ENCODE results near the gene ATP4B. TPM values are rescaled to one million over a fixed set of nuclear protein-coding genes. Genes with fewer than 3 reads are reported as not detected.

ATP4B gene
- total and polyA plus RNA-seq, 2 of the 8 experiments (the other 6 are each of a cell fraction or from before 2014, with no cell fraction given) = 0.05 TPM; not detected in 1

- H3K9me3 ChIP-seq (ENCODE audit: insufficient read depth in 2 of 2, low read depth in 1 of 2, low read length in 1 of 2) = no peaks in the 10 kb centered on the region; a peak in 1 of 4 replicates
- H3K23ac ChIP-seq (ENCODE audit: insufficient read length) = no peak overlapping the region
- H4K5ac ChIP-seq (ENCODE audit: insufficient read length, low read depth, low read length) = no peak overlapping the region
- no peak overlapping the region for H4K8ac ChIP-seq (ENCODE audit: extremely low read depth, insufficient read depth, low read length)
- H2BK15ac ChIP-seq (ENCODE audit: low read length) = no peak overlapping the region
- no peak overlapping the region for H4K91ac ChIP-seq (replicated peaks; ENCODE audit: insufficient read length, low read length)
- no peak overlapping the region for H2AFZ ChIP-seq (ENCODE audit: low read length)
- no peaks in the 10 kb centered on the region for H3K23me2 ChIP-seq (ENCODE audit: low read depth, low read length)
- CTCF ChIA-PET (ENCODE audit: partially characterized antibody) = interaction anchor here (1.0 to 1.3 kb wide), 3 partner anchors 9 to 300 kb away, joined by 3 to 5 read pairs (median 3); no protein-coding TSS in a partner anchor
- H3K36me3 ChIP-seq (ENCODE audit: control insufficient read depth in 2 of 4, insufficient read depth in 4 of 4, low read length in 3 of 4) = peaks cover 2 to 27% (median 15%) of the 10 kb centered on the region in 4 experiments; a peak in 7 of 8 replicates
- POLR2A ChIA-PET (ENCODE audit: partially characterized antibody) = no interaction called here
- DNase-seq (ENCODE audit: low read depth in 1 of 2, low spot score in 2 of 2) = no peak
- H2BK5ac ChIP-seq (ENCODE audit: low read depth, low read length) = no peak overlapping the region
- H3K18ac ChIP-seq (ENCODE audit: extremely low read depth, low read length) = no peak overlapping the region
- H2BK20ac ChIP-seq (ENCODE audit: low read length) = no peak overlapping the region
- peaks cover 0 to 22% of the 10 kb centered on the region in 2 experiments; a peak in 2 of 4 replicates for H3K79me2 ChIP-seq (ENCODE audit: control insufficient read depth in 1 of 2, insufficient read depth in 2 of 2, low read length in 2 of 2)
- H3K4me3 ChIP-seq (ENCODE audit: extremely low read depth in 1 of 4, insufficient read depth in 2 of 4, low read depth in 3 of 4, low read length in 4 of 4) = no peak overlapping the region
- no peak overlapping the region for H3K4me2 ChIP-seq (ENCODE audit: insufficient read depth in 1 of 2, low read depth in 2 of 2, low read length in 2 of 2)
- peaks cover 13% of the 10 kb centered on the region for H3K79me1 ChIP-seq (ENCODE audit: low read depth, low read length)
- H4K20me1 ChIP-seq (replicated peaks in 1 of 2; ENCODE audit: control insufficient read depth in 1 of 2, insufficient read depth in 2 of 2, low read length in 2 of 2) = peaks cover 12 to 19% of the 10 kb centered on the region in 2 experiments
- TF ChIP-seq MAX (IDR thresholded peaks at IDR 0.05) (no peak), PHF8 (conservative IDR thresholded peaks at IDR 0.05; ENCODE audit: low read depth, low read length) (no peak), USF2 (IDR thresholded peaks at IDR 0.05; ENCODE audit: low read length) (no peak), BCL11A (IDR thresholded peaks at IDR 0.05; ENCODE audit: low read depth in 2 of 2, low read length in 2 of 2) (no peak)
- no peak overlapping the region for H3K14ac ChIP-seq (ENCODE audit: insufficient read length)
- H3K9ac ChIP-seq (replicated peaks in 1 of 4; ENCODE audit: extremely low read depth in 1 of 4, low read depth in 3 of 4, low read length in 3 of 4) = no peak overlapping the region
- no peak overlapping the region for H3K56ac ChIP-seq (replicated peaks; ENCODE audit: insufficient read length, low read depth, low read length)
- no peak for FAIRE-seq
- H3K27me3 ChIP-seq (replicated peaks in 1 of 4; ENCODE audit: control insufficient read depth in 3 of 4, extremely low read depth in 1 of 4, insufficient read depth in 3 of 4, low read length in 3 of 4) = no peaks in the 10 kb centered on the region
- 91% methylated on average over 11 of the region's 11 CpGs; no CpG with 5 or more reads in 1 of the 2 experiments for WGBS, 2 experiments (ENCODE audit: extremely low coverage in 1 of 2, insufficient coverage in 1 of 2, insufficient read length in 1 of 2, insufficient replicate concordance in 2 of 2, low coverage in 1 of 2, low lambda C conversion rate in 2 of 2, missing lambda C conversion rate in 1 of 2)
- H2BK120ac ChIP-seq (replicated peaks; ENCODE audit: low read depth, low read length) = no peak overlapping the region
- no peak overlapping the region for H3K27ac ChIP-seq (ENCODE audit: low read depth, low read length)
- no peak overlapping the region for H2AK5ac ChIP-seq (ENCODE audit: low read depth, low read length)
- H2BK12ac ChIP-seq (ENCODE audit: low read depth, low read length) = no peak overlapping the region
- H3K4me1 ChIP-seq (replicated peaks in 1 of 4; ENCODE audit: control insufficient read depth in 3 of 4, insufficient read depth in 4 of 4, low read length in 3 of 4) = no peaks in the 10 kb centered on the region
- H3K4ac ChIP-seq (replicated peaks; ENCODE audit: insufficient read length, low read depth, low read length) = no peak overlapping the region
These were observed 27.7 kb downstream of the ATP4B start for GRCh38 chr13:113630296-113630695.

All from H1 (cell line).